H1 (cell line): ENCODE measurements around the gene SUSD6. TPM values are rescaled to one million over a fixed set of nuclear protein-coding genes. Genes with fewer than 3 reads are reported as not detected.

Experiments
- CTCF ChIA-PET: fragments of 300-600 bp; sonication (Branson Sonifier 250); formaldehyde crosslinking; loops from one replicate; lab custom pipeline; 2021; ENCODE audit not compliant: partially characterized antibody; lab: Charles Lee
- POLR2A ChIA-PET: fragments of 300-600 bp; sonication (Branson Sonifier 250); formaldehyde crosslinking; loops from one replicate; lab custom pipeline; 2021; ENCODE audit warnings: inconsistent platforms; ENCODE audit not compliant: partially characterized antibody; lab: Charles Lee
- DNase-seq, 2 experiments: peaks; one replicate each; pipeline versions ENCODE4 v3.0.0 to v3.0.0-alpha.2; 2010 to 2022; ENCODE audit warnings: low spot score in 2 of 2, low read depth in 1 of 2, mixed read lengths in 1 of 2
- FAIRE-seq: peaks from 2 replicates; lab custom pipeline; 2011; peaks lifted over from hg19 to GRCh38; lab: Jason Lieb, UNC
- H2AFZ ChIP-seq: 2 replicates; pipeline ENCODE4 v1.8.1; 2012; ENCODE audit warnings: low read length, inconsistent platforms
- H2AK5ac ChIP-seq: 2 replicates; pipeline ENCODE4 v1.6.1; 2013; ENCODE audit warnings: low read depth, low read length
- H2BK120ac ChIP-seq: replicated peaks from 2 replicates; pipeline ENCODE3; 2013; ENCODE audit warnings: low read depth, low read length, inconsistent platforms
- H2BK12ac ChIP-seq: 2 replicates; pipeline ENCODE4 v1.6.1; 2013; ENCODE audit warnings: low read depth, low read length
- H2BK15ac ChIP-seq: 2 replicates; pipeline ENCODE4 v1.6.1; 2013; ENCODE audit warnings: low read length
- H2BK20ac ChIP-seq: 2 replicates; pipeline ENCODE4 v1.6.1; 2013; ENCODE audit warnings: low read length
- H2BK5ac ChIP-seq: 2 replicates; pipeline ENCODE4 v1.6.1; 2013; ENCODE audit warnings: low read depth, low read length
- H3K14ac ChIP-seq: 2 replicates; pipeline ENCODE4 v1.6.1; 2013; ENCODE audit warnings: inconsistent platforms; ENCODE audit not compliant: insufficient read length
- H3K18ac ChIP-seq: 2 replicates; pipeline ENCODE4 v1.6.1; 2013; ENCODE audit warnings: low read length; ENCODE audit errors: extremely low read depth
- H3K23ac ChIP-seq: 2 replicates; pipeline ENCODE4 v1.6.1; 2013; ENCODE audit warnings: inconsistent platforms; ENCODE audit not compliant: insufficient read length
- H3K23me2 ChIP-seq: 2 replicates; pipeline ENCODE4 v1.6.1; 2013; ENCODE audit warnings: low read depth, low read length
- H3K27ac ChIP-seq: 2 replicates; pipeline ENCODE4 v1.6.1; 2011; ENCODE audit warnings: low read depth, low read length, inconsistent platforms
- H3K27me3 ChIP-seq, 4 experiments: replicated peaks in 1 of 4; 1 replicate in 1 of 4; 2 replicates in 3 of 4; pipeline versions ENCODE4 v1.6.1 to v1.8.1; 2011 to 2013; ENCODE audit warnings: low read length in 3 of 4, mild to moderate bottlenecking in 3 of 4, inconsistent platforms in 2 of 4, mixed read lengths in 2 of 4, moderate library complexity in 1 of 4; ENCODE audit not compliant: control insufficient read depth in 3 of 4, insufficient read depth in 3 of 4; ENCODE audit errors: extremely low read depth in 1 of 4
- H3K36me3 ChIP-seq, 4 experiments: 2 replicates each; pipeline versions ENCODE4 v1.6.1 to v1.8.1; 2011 to 2013; ENCODE audit warnings: mild to moderate bottlenecking in 4 of 4, low read length in 3 of 4, moderate library complexity in 2 of 4, control low read depth in 1 of 4, inconsistent platforms in 1 of 4; ENCODE audit not compliant: insufficient read depth in 4 of 4, control insufficient read depth in 2 of 4
- H3K4ac ChIP-seq: replicated peaks from 2 replicates; pipeline ENCODE3; 2013; ENCODE audit warnings: low read length, low read depth, mixed read lengths, inconsistent platforms; ENCODE audit not compliant: insufficient read length
- H3K4me1 ChIP-seq, 4 experiments: replicated peaks in 1 of 4; 1 replicate in 1 of 4; 2 replicates in 3 of 4; pipeline versions ENCODE4 v1.6.1 to v1.8.1; 2011 to 2013; ENCODE audit warnings: low read length in 3 of 4, inconsistent platforms in 2 of 4, mixed read lengths in 1 of 4; ENCODE audit not compliant: insufficient read depth in 4 of 4, control insufficient read depth in 3 of 4
- H3K4me2 ChIP-seq, 2 experiments: 2 replicates each; pipeline versions ENCODE4 v1.6.1 to v1.8.1; 2011 to 2013; ENCODE audit warnings: low read depth in 2 of 2, low read length in 2 of 2, control low read depth in 1 of 2, inconsistent platforms in 1 of 2, mild to moderate bottlenecking in 1 of 2; ENCODE audit not compliant: insufficient read depth in 1 of 2
- H3K4me3 ChIP-seq, 4 experiments: fragments of 200-600, 300-600 bp in 1 of 4; sonication (generic), shearing (Covaris generic), sonication (Bioruptor Twin) in 1 of 4; 2 replicates each; pipeline versions ENCODE4 v1.5.1 to v1.8.1; 2011 to 2016; ENCODE audit warnings: low read length in 4 of 4, low read depth in 3 of 4, control low read depth in 2 of 4, inconsistent platforms in 2 of 4, mild to moderate bottlenecking in 2 of 4, mixed read lengths in 1 of 4, moderate library complexity in 1 of 4; ENCODE audit not compliant: insufficient read depth in 2 of 4; ENCODE audit errors: extremely low read depth in 1 of 4
- H3K56ac ChIP-seq: replicated peaks from 2 replicates; pipeline ENCODE3; 2013; ENCODE audit warnings: low read depth, mild to moderate bottlenecking, mixed read lengths, low read length, inconsistent platforms; ENCODE audit not compliant: insufficient read length
- H3K79me1 ChIP-seq: 2 replicates; pipeline ENCODE4 v1.6.1; 2013; ENCODE audit warnings: low read depth, low read length, control low read depth
- H3K79me2 ChIP-seq, 2 experiments: 2 replicates each; pipeline versions ENCODE4 v1.6.1 to v1.8.1; 2012 to 2013; ENCODE audit warnings: low read length in 2 of 2, mild to moderate bottlenecking in 2 of 2, inconsistent platforms in 1 of 2; ENCODE audit not compliant: insufficient read depth in 2 of 2, control insufficient read depth in 1 of 2
- H3K9ac ChIP-seq, 4 experiments: replicated peaks in 1 of 4; 1 replicate in 1 of 4; 2 replicates in 3 of 4; pipeline versions ENCODE4 v1.6.1 to v1.8.1; 2011 to 2013; ENCODE audit warnings: low read depth in 3 of 4, low read length in 3 of 4, control low read depth in 2 of 4, mild to moderate bottlenecking in 2 of 4, moderate library complexity in 2 of 4, inconsistent platforms in 1 of 4; ENCODE audit errors: extremely low read depth in 1 of 4
- H3K9me3 ChIP-seq, 2 experiments: 2 replicates each; pipeline versions ENCODE4 v1.6.1 to v1.8.1; 2012 to 2013; ENCODE audit warnings: mild to moderate bottlenecking in 2 of 2, moderate library complexity in 2 of 2, control low read depth in 1 of 2, inconsistent platforms in 1 of 2, low read depth in 1 of 2, low read length in 1 of 2, mixed read lengths in 1 of 2; ENCODE audit not compliant: insufficient read depth in 2 of 2
- H4K20me1 ChIP-seq, 2 experiments: replicated peaks in 1 of 2; 2 replicates each; pipeline versions ENCODE3 to v1.8.1; 2011 to 2013; ENCODE audit warnings: inconsistent platforms in 2 of 2, low read length in 2 of 2, mild to moderate bottlenecking in 1 of 2; ENCODE audit not compliant: insufficient read depth in 2 of 2, control insufficient read depth in 1 of 2
- H4K5ac ChIP-seq: 2 replicates; pipeline ENCODE4 v1.6.1; 2013; ENCODE audit warnings: low read length, low read depth, mixed read lengths, inconsistent platforms; ENCODE audit not compliant: insufficient read length
- H4K8ac ChIP-seq: 2 replicates; pipeline ENCODE4 v1.8.0; 2013; ENCODE audit warnings: mild to moderate bottlenecking, moderate library complexity, low read length, inconsistent platforms; ENCODE audit not compliant: insufficient read depth; ENCODE audit errors: extremely low read depth
- H4K91ac ChIP-seq: replicated peaks from 2 replicates; pipeline ENCODE3; 2013; ENCODE audit warnings: low read length, mixed read lengths, inconsistent platforms; ENCODE audit not compliant: insufficient read length
- BACH1 ChIP-seq: IDR thresholded peaks from 2 replicates; pipeline ENCODE4 v1.6.1; 2012; ENCODE audit warnings: low read length, improper control_type of control experiment
- CBX8 ChIP-seq: fragments of 300-800, 300-1000 bp; sonication (generic); IDR thresholded peaks from 2 replicates; pipeline ENCODE4 v1.7.1; 2016; ENCODE audit warnings: low read depth, low read length, borderline replicate concordance
- CEBPB ChIP-seq: IDR thresholded peaks from 2 replicates; pipeline ENCODE4 v1.6.1; 2012; ENCODE audit warnings: low read depth, low read length
- CHD1 ChIP-seq: IDR thresholded peaks from 2 replicates; pipeline ENCODE4 v1.6.1; 2012; ENCODE audit warnings: low read depth, low read length, improper control_type of control experiment
- HDAC2 ChIP-seq, 2 experiments: fragments of 300-600 bp in 1 of 2; sonication (generic) in 1 of 2; IDR thresholded peaks; 2 replicates each; pipeline ENCODE4 v1.6.1; 2011 to 2012; ENCODE audit warnings: low read depth in 2 of 2, low read length in 2 of 2, mild to moderate bottlenecking in 2 of 2, moderate library complexity in 2 of 2, borderline replicate concordance in 1 of 2, inconsistent platforms in 1 of 2
- HDAC6 ChIP-seq: IDR thresholded peaks from one replicate; pipeline ENCODE4 v1.7.1; 2012; ENCODE audit warnings: low read depth, mild to moderate bottlenecking, inconsistent platforms, low read length, moderate library complexity
- NANOG ChIP-seq: IDR thresholded peaks from 2 replicates; pipeline ENCODE4 v1.6.1; 2011; ENCODE audit warnings: low read length, low read depth, mild to moderate bottlenecking, inconsistent platforms; ENCODE audit not compliant: insufficient read depth, poor library complexity, severe bottlenecking
- NRF1 ChIP-seq: IDR thresholded peaks from 2 replicates; pipeline ENCODE4 v1.6.1; 2011; ENCODE audit warnings: mild to moderate bottlenecking, low read depth, low read length, improper control_type of control experiment
- POU5F1 ChIP-seq: IDR thresholded peaks from 2 replicates; pipeline ENCODE4 v1.6.1; 2011; ENCODE audit warnings: low read depth, mild to moderate bottlenecking, low read length, moderate library complexity
- YY1 ChIP-seq: IDR thresholded peaks from 2 replicates; pipeline ENCODE4 v1.6.1; 2011; ENCODE audit warnings: low read depth, mild to moderate bottlenecking, low read length
- ZNF274 ChIP-seq: IDR thresholded peaks from 2 replicates; pipeline ENCODE4 v1.7.0; 2012; ENCODE audit warnings: low read length, borderline replicate concordance; ENCODE audit errors: extremely low read depth
- WGBS, 2 experiments: shearing (Covaris generic) in 1 of 2; methylation state at CpG; one replicate each; pipeline versions ENCODE4 v1.1.6 to v1.1.7; 2013 to 2015; ENCODE audit warnings: low lambda C conversion rate in 2 of 2, mixed read lengths in 2 of 2, inconsistent platforms in 1 of 2, low coverage in 1 of 2, missing lambda C conversion rate in 1 of 2; ENCODE audit not compliant: insufficient replicate concordance in 2 of 2, insufficient coverage in 1 of 2, insufficient read length in 1 of 2; ENCODE audit errors: extremely low coverage in 1 of 2, missing lambda C conversion rate in 1 of 2; 5-methylcytosine and 5-hydroxymethylcytosine counted together
- polyA plus RNA-seq, 7 experiments: library from polyadenylated mRNA; depleted of rRNA in 3 of 7; stranded (reverse) in 5 of 7; unstranded in 2 of 7; fragments of >200 nt in 5 of 7; fragments of 200-250 nt in 2 of 7; gene quantifications; 1 replicate in 5 of 7; 2 replicates in 1 of 7; 4 replicates in 1 of 7; pipeline versions ENCODE4 v1.2.1 to v1.2.3, GENCODE V29; 2011 to 2013; ENCODE audit warnings: missing spikeins in 2 of 7, mixed read lengths in 2 of 7
- total RNA-seq: library from RNA; stranded (reverse); fragmentation: NEBNext Ultra II Directional; extraction: Animal tissue kit (Norgen Biotek cat#: 25700); gene quantifications from 2 replicates; pipeline ENCODE4 v1.2.1, GENCODE V29; 2021

Gene SUSD6
- total and polyA plus RNA-seq, 2 of the 8 experiments (the other 6 are each of a cell fraction or from before 2014, with no cell fraction given): 3.0 to 3.8 TPM

GRCh38 chr14:69674546-69675244 lies 63.3 kb downstream of the SUSD6 start:
- ChIA-PET CTCF (interaction anchor here (0.8 to 2.4 kb wide), 7 partner anchors 9 to 379 kb away, joined by 3 to 12 read pairs (median 3); no protein-coding TSS in a partner anchor), POLR2A (interaction anchor here (1.0 kb wide), 1 partner anchor 9 kb away, joined by 3 read pairs; no protein-coding TSS in a partner anchor)
- Histone ChIP-seq H2BK120ac (no peak overlapping the region), H4K5ac (no peak overlapping the region), H3K23me2 (no peaks in the 10 kb centered on the region), H3K9ac (no peak overlapping the region), H3K18ac (no peak overlapping the region), H4K20me1 (peaks cover 0 to 1% of the 10 kb centered on the region in 2 experiments), H3K9me3 (no peaks in the 10 kb centered on the region), H2AFZ (no peak overlapping the region), H4K91ac (no peak overlapping the region), H2BK20ac (no peak overlapping the region), H3K27me3 (no peaks in the 10 kb centered on the region), H3K4ac (no peak overlapping the region), H2BK12ac (no peak overlapping the region), H2BK15ac (no peak overlapping the region), H2BK5ac (no peak overlapping the region), H4K8ac (no peak overlapping the region), H3K36me3 (no peaks in the 10 kb centered on the region; a peak in 1 of 8 replicates), H3K79me2 (no peaks in the 10 kb centered on the region), H3K4me1 (peaks cover 0 to 5% (median 4%) of the 10 kb centered on the region in 4 experiments; a peak in 3 of 7 replicates), H3K23ac (no peak overlapping the region), H3K79me1 (0 out of 2 replicates have a peak, but pooled peaks cover 2% of the 10 kb centered on the region), H3K56ac (no peak overlapping the region), H3K14ac (no peak overlapping the region), H3K4me2 (no peak overlapping the region), H3K4me3 (no peak overlapping the region), H3K27ac (no peak overlapping the region), H2AK5ac (no peak overlapping the region)
- DNase-seq (no peak), FAIRE-seq (no peak)
- WGBS, 2 experiments: 87% methylated on average over 3 of the region's 3 CpGs; no CpG with 5 or more reads in 1 of the 2 experiments
- no peak for TF ChIP-seq NANOG
- no peak for TF ChIP-seq POU5F1
- no peak for TF ChIP-seq CBX8
- no peak for TF ChIP-seq CHD1
- TF ChIP-seq BACH1: no peak
- TF ChIP-seq HDAC6: no peak
- no peak for TF ChIP-seq NRF1
- no peak for TF ChIP-seq YY1
- no peak for TF ChIP-seq CEBPB
- TF ChIP-seq HDAC2 (IDR thresholded peaks at IDR 0.05; ENCODE audit: borderline replicate concordance in 1 of 2, low read depth in 2 of 2, low read length in 2 of 2): no peak
- TF ChIP-seq ZNF274: no peak
